ENCODE measurements around the gene SREK1.
"Not testable (repeated sequence)": the region's sequence is repeated elsewhere in the genome, so short reads cannot be mapped to it uniquely, and the experiment has no call there.

Gene SREK1

GRCh38 chr5:66130493-66130892 lies 13.6 kb upstream of the SREK1 start:
- Histone ChIP-seq H3K4me3 (ENCODE audit: low read depth in 1 of 2, low read length in 2 of 2) (no peak overlapping the region), H2AFZ (ENCODE audit: low read depth, low read length) (no peak overlapping the region), H3K27ac (ENCODE audit: low read length) (no peak overlapping the region), H3K79me2 (ENCODE audit: insufficient read depth, low read length) (no peaks in the 10 kb centered on the region), H3K36me3 (ENCODE audit: insufficient read depth, low read length) (no peaks in the 10 kb centered on the region), H3K9me3 (ENCODE audit: insufficient read depth, low read length, severe bottlenecking) (no peaks in the 10 kb centered on the region), H3K27me3 (ENCODE audit: insufficient read depth, low read length, poor library complexity) (no peaks in the 10 kb centered on the region), H4K20me1 (ENCODE audit: insufficient read depth, low read length) (no peaks in the 10 kb centered on the region), H3K4me2 (ENCODE audit: insufficient read depth, low read length) (no peak overlapping the region), H3K9ac (ENCODE audit: low read depth, low read length) (no peak overlapping the region), H3K4me1 (ENCODE audit: insufficient read depth, low read length) (no peaks in the 10 kb centered on the region)
- TF ChIP-seq CTCF (IDR thresholded peaks at IDR 0.05; ENCODE audit: borderline replicate concordance, extremely low read depth, low read length, poor library complexity, severe bottlenecking) = no peak
- no peak for TF ChIP-seq EZH2 (IDR thresholded peaks at IDR 0.05; ENCODE audit: borderline replicate concordance, low read depth, low read length, severe bottlenecking)
- DNase-seq = no peak
- ATAC-seq (ENCODE audit: insufficient read depth, low read depth) = no peak

DNA sequence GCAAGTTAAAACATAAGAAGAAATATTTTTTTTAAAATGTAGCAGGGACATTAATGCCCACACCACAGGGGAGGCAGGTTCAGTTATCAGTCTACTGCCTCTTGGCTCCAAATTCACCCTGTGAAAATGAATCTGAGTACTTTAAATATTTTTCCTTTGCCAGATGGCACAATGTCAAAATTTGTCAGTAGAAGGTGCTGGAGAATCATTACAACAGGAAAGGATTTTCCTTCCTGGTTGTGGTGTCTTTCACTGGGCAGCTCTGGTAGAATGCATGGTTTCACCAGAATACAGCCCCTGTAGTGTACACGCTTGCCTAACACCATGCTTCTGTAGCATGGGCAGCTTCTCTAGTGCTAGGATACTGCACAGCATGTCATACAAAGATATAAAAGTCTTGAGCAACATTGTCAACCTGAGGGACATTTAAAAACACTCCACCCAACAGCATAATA lies 9.7 kb upstream of the SREK1 start:
- Histone ChIP-seq H3K9me3 (ENCODE audit: insufficient read depth, low read length, severe bottlenecking) (no peaks in the 10 kb centered on the region), H3K4me1 (ENCODE audit: insufficient read depth, low read length) (no peaks in the 10 kb centered on the region), H2AFZ (ENCODE audit: low read depth, low read length) (no peak overlapping the region), H3K9ac (ENCODE audit: low read depth, low read length) (no peak overlapping the region), H3K27me3 (ENCODE audit: insufficient read depth, low read length, poor library complexity) (no peaks in the 10 kb centered on the region), H4K20me1 (ENCODE audit: insufficient read depth, low read length) (no peaks in the 10 kb centered on the region), H3K4me2 (ENCODE audit: insufficient read depth, low read length) (no peak overlapping the region), H3K36me3 (ENCODE audit: insufficient read depth, low read length) (no peaks in the 10 kb centered on the region), H3K79me2 (ENCODE audit: insufficient read depth, low read length) (no peaks in the 10 kb centered on the region), H3K4me3 (ENCODE audit: low read depth in 1 of 2, low read length in 2 of 2) (no peak overlapping the region), H3K27ac (ENCODE audit: low read length) (no peak overlapping the region)
- DNase-seq (no peak), ATAC-seq (ENCODE audit: insufficient read depth, low read depth) (no peak)
- TF ChIP-seq EZH2 (IDR thresholded peaks at IDR 0.05; ENCODE audit: borderline replicate concordance, low read depth, low read length, severe bottlenecking) = no peak
- no peak for TF ChIP-seq CTCF (IDR thresholded peaks at IDR 0.05; ENCODE audit: borderline replicate concordance, extremely low read depth, low read length, poor library complexity, severe bottlenecking)

- ATAC-seq (ENCODE audit: insufficient read depth, low read depth) = no peak
- Histone ChIP-seq H3K9ac (ENCODE audit: low read depth, low read length) (no peak overlapping the region), H3K27me3 (ENCODE audit: insufficient read depth, low read length, poor library complexity) (no peaks in the 10 kb centered on the region), H3K9me3 (ENCODE audit: insufficient read depth, low read length, severe bottlenecking) (no peaks in the 10 kb centered on the region), H4K20me1 (ENCODE audit: insufficient read depth, low read length) (no peaks in the 10 kb centered on the region), H3K4me2 (ENCODE audit: insufficient read depth, low read length) (no peak overlapping the region), H2AFZ (ENCODE audit: low read depth, low read length) (no peak overlapping the region), H3K27ac (ENCODE audit: low read length) (no peak overlapping the region), H3K36me3 (ENCODE audit: insufficient read depth, low read length) (no peaks in the 10 kb centered on the region), H3K79me2 (ENCODE audit: insufficient read depth, low read length) (no peaks in the 10 kb centered on the region), H3K4me3 (ENCODE audit: low read depth in 1 of 2, low read length in 2 of 2) (no peak overlapping the region), H3K4me1 (ENCODE audit: insufficient read depth, low read length) (no peaks in the 10 kb centered on the region)
- TF ChIP-seq CTCF (IDR thresholded peaks at IDR 0.05; ENCODE audit: borderline replicate concordance, extremely low read depth, low read length, poor library complexity, severe bottlenecking) (no peak), EZH2 (IDR thresholded peaks at IDR 0.05; ENCODE audit: borderline replicate concordance, low read depth, low read length, severe bottlenecking) (no peak)
- DNase-seq = no peak
Observed at GRCh38 chr5:66136053-66136452, 8.0 kb upstream of the SREK1 start.

- H3K9me3 ChIP-seq (ENCODE audit: insufficient read depth, low read length, severe bottlenecking); H2AFZ ChIP-seq (ENCODE audit: low read depth, low read length); H3K36me3 ChIP-seq (ENCODE audit: insufficient read depth, low read length); H4K20me1 ChIP-seq (ENCODE audit: insufficient read depth, low read length); ATAC-seq (ENCODE audit: insufficient read depth, low read depth); H3K4me3 ChIP-seq (ENCODE audit: low read depth in 1 of 2, low read length in 2 of 2); H3K4me1 ChIP-seq (ENCODE audit: insufficient read depth, low read length); H3K27ac ChIP-seq (ENCODE audit: low read length); H3K27me3 ChIP-seq (ENCODE audit: insufficient read depth, low read length, poor library complexity); DNase-seq; H3K4me2 ChIP-seq (ENCODE audit: insufficient read depth, low read length); H3K79me2 ChIP-seq (ENCODE audit: insufficient read depth, low read length); H3K9ac ChIP-seq (ENCODE audit: low read depth, low read length): not testable (repeated sequence)
Observed at GRCh38 chr5:66136944-66137343, 7.2 kb upstream of the SREK1 start.

Data from DND-41 (cell line).